Gastroesophageal sphincter (tissue), 4 donors: ENCODE data around the gene TMEM271. TPM values are rescaled to one million over a fixed set of nuclear protein-coding genes. Genes with fewer than 3 reads are reported as not detected.

Experiments used
- ATAC-seq: fragments of 150-250 bp; one replicate; pipeline ENCODE4 v1.9.1; 2016; ENCODE audit warnings: mild to moderate bottlenecking, moderate library complexity
- H3K27ac ChIP-seq, 4 donors: fragments of 200-600 bp; sonication (generic) in 3 of 4; 1 replicate in 3 of 4; 2 replicates in 1 of 4; pipeline ENCODE4 v1.5.1; 2016 to 2019
- H3K27me3 ChIP-seq: fragments of 200-600 bp; sonication (generic); one replicate; pipeline ENCODE4 v1.5.1; 2019
- H3K36me3 ChIP-seq, 2 donors: fragments of 200-600 bp; sonication (generic); one replicate each; pipeline ENCODE4 v1.5.1; 2019; ENCODE audit warnings: control low read depth in 1 of 2
- H3K4me1 ChIP-seq, 3 donors: fragments of 200-600 bp; sonication (generic); 1 replicate in 2 of 3; 2 replicates in 1 of 3; pipeline ENCODE4 v1.5.1; 2016 to 2019; ENCODE audit warnings: control low read depth in 2 of 3
- H3K4me3 ChIP-seq, 2 donors: fragments of 200-600 bp; sonication (generic); one replicate each; pipeline ENCODE4 v1.5.1; 2019; ENCODE audit warnings: mild to moderate bottlenecking in 1 of 2, moderate library complexity in 1 of 2
- H3K9me3 ChIP-seq, 3 donors: fragments of 200-600 bp; sonication (generic); one replicate each; pipeline ENCODE4 v1.5.1; 2017 to 2019; ENCODE audit warnings: control low read depth in 2 of 3
- EP300 ChIP-seq: sonication (generic); formaldehyde crosslinking; IDR thresholded peaks from one replicate; pipeline ENCODE4 v1.6.1; 2017; ENCODE audit warnings: antibody characterized with exemption, mild to moderate bottlenecking
- POLR2A ChIP-seq, 2 donors: fragments of 450-650 bp; IDR thresholded peaks; one replicate each; pipeline ENCODE4 v1.6.1; 2017; ENCODE audit warnings: antibody characterized with exemption in 2 of 2, mild to moderate bottlenecking in 2 of 2, moderate library complexity in 1 of 2
- POLR2AphosphoS5 ChIP-seq: sonication (generic); formaldehyde crosslinking; IDR thresholded peaks from one replicate; pipeline ENCODE4 v1.6.1; 2017; ENCODE audit warnings: antibody characterized with exemption
- WGBS, 2 donors: methylation state at CpG; one replicate each; pipeline ENCODE4 v1.1.5; 2018; ENCODE audit warnings: low coverage in 1 of 2; 5-methylcytosine and 5-hydroxymethylcytosine counted together
- total RNA-seq, 4 donors: library from RNA; depleted of rRNA; stranded (reverse); fragments of >200 nt; gene quantifications; one replicate each; pipeline ENCODE4 v1.1.0, GENCODE V29; 2016
- TF ChIP-seq, protein P1 (sequence below), 4 experiments: fragments of 200-600 bp in 2 of 4; fragments of 450-650 bp in 2 of 4; sonication (generic) in 1 of 4; IDR thresholded peaks; one replicate each; pipeline ENCODE4 v1.5.1; 2017 to 2019; ENCODE audit warnings: antibody characterized with exemption in 4 of 4, mild to moderate bottlenecking in 2 of 4, moderate library complexity in 2 of 4

Gene TMEM271
- total RNA-seq, 4 donors from 2014 or later, result 0.35 TPM; not detected in 3

GRCh38 chr4:531721-532565, 44.2 kb downstream of the TMEM271 start:
- Histone ChIP-seq H3K36me3 (peaks cover 0 to 99% of the 10 kb centered on the region in 2 donors), H3K27me3 (no peaks in the 10 kb centered on the region), H3K4me3 (no peak overlapping the region), H3K27ac (no peak overlapping the region), H3K9me3 (no peaks in the 10 kb centered on the region), H3K4me1 (no peaks in the 10 kb centered on the region)
- TF ChIP-seq POLR2A (IDR thresholded peaks at IDR 0.05) (no peak), EP300 (no peak), POLR2AphosphoS5 (no peak)
- TF ChIP-seq, protein P1, sequence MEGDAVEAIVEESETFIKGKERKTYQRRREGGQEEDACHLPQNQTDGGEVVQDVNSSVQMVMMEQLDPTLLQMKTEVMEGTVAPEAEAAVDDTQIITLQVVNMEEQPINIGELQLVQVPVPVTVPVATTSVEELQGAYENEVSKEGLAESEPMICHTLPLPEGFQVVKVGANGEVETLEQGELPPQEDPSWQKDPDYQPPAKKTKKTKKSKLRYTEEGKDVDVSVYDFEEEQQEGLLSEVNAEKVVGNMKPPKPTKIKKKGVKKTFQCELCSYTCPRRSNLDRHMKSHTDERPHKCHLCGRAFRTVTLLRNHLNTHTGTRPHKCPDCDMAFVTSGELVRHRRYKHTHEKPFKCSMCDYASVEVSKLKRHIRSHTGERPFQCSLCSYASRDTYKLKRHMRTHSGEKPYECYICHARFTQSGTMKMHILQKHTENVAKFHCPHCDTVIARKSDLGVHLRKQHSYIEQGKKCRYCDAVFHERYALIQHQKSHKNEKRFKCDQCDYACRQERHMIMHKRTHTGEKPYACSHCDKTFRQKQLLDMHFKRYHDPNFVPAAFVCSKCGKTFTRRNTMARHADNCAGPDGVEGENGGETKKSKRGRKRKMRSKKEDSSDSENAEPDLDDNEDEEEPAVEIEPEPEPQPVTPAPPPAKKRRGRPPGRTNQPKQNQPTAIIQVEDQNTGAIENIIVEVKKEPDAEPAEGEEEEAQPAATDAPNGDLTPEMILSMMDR (IDR thresholded peaks at IDR 0.05), result no peak
- 91 to 100% methylated on average over 3 to 7 of the region's 17 CpGs for whole genome bisulfite sequencing, 2 donors
- no peak for ATAC-seq

- 74 to 93% methylated on average over 4 to 5 of the region's 11 CpGs for WGBS, 2 donors
- no peaks in the 10 kb centered on the region for H3K4me1 ChIP-seq
- no peaks in the 10 kb centered on the region for H3K27me3 ChIP-seq
- H3K27ac ChIP-seq, result no peak overlapping the region
- no peak overlapping the region for H3K4me3 ChIP-seq
- H3K9me3 ChIP-seq, result no peaks in the 10 kb centered on the region
- peaks cover 0 to 99% of the 10 kb centered on the region in 2 donors for H3K36me3 ChIP-seq
- TF ChIP-seq EP300, result no peak
- TF ChIP-seq, protein P1 (IDR thresholded peaks at IDR 0.05), result no peak
- TF ChIP-seq POLR2AphosphoS5, result no peak
- no peak for ATAC-seq
Observed at GRCh38 chr4:531076-531475, 45.0 kb downstream of the TMEM271 start.

- Histone ChIP-seq H3K36me3 (peaks cover 0 to 99% of the 10 kb centered on the region in 2 donors), H3K27me3 (no peaks in the 10 kb centered on the region), H3K4me1 (no peaks in the 10 kb centered on the region), H3K27ac (no peak overlapping the region), H3K4me3 (no peak overlapping the region), H3K9me3 (no peaks in the 10 kb centered on the region)
- 84 to 100% methylated on average over 2 to 12 of the region's 17 CpGs for WGBS, 2 donors
- no peak for ATAC-seq
- TF ChIP-seq, protein P1 (IDR thresholded peaks at IDR 0.05), result no peak
- no peak for TF ChIP-seq POLR2A (IDR thresholded peaks at IDR 0.05)
- TF ChIP-seq EP300, result no peak
- TF ChIP-seq POLR2AphosphoS5, result no peak
Observed at GRCh38 chr4:530017-530781, 45.9 kb downstream of the TMEM271 start.

DNA sequence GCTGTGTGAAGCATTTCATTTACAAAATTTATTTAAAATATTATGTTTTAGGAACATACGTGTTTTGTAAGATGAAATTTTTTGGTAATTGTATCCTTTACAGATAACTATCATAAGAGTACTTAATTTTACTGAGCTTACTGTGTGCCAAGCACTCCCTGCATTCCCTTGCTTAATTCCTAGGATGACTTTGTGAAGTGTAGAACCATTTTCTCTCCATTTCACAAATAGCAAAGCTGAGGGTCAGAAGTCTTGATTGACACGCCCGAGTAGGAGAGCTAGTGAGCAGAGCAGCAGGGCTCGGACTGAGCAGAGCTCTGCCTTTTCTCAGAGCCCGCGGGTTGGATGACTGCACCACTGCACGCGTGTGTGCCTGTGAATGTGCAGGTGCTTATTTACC, 46.5 kb downstream of the TMEM271 start:
- H3K9me3 ChIP-seq, result no peaks in the 10 kb centered on the region
- TF ChIP-seq EP300, result no peak
- TF ChIP-seq, protein P1 (IDR thresholded peaks at IDR 0.05), result no peak
- TF ChIP-seq POLR2A (IDR thresholded peaks at IDR 0.05), result no peak
- TF ChIP-seq POLR2AphosphoS5, result no peak
- 98 to 100% methylated on average over 6 to 8 of the region's 8 CpGs for WGBS, 2 donors
- H3K36me3 ChIP-seq, result peaks cover 0 to 99% of the 10 kb centered on the region in 2 donors
- H3K27me3 ChIP-seq, result no peaks in the 10 kb centered on the region
- no peaks in the 10 kb centered on the region for H3K4me1 ChIP-seq
- no peak overlapping the region for H3K27ac ChIP-seq
- ATAC-seq, result no peak
- no peak overlapping the region for H3K4me3 ChIP-seq
